Cardiac muscle cell (in vitro differentiated cells and primary cell): Measurements from ENCODE around the gene NR3C1. TPM values are rescaled to one million over a fixed set of nuclear protein-coding genes. Genes with fewer than 3 reads are reported as not detected.

Source experiments
- DNase-seq, 2 donors: peaks; one replicate each; pipeline versions ENCODE4 v3.0.0 to v3.0.0-alpha.2; 2010 to 2017; ENCODE audit warnings: low read depth in 1 of 2, low spot score in 1 of 2
- H3K27ac ChIP-seq: fragments of 200-600 bp; sonication (generic); 2 replicates; pipeline ENCODE4 v1.5.1; 2016
- H3K27me3 ChIP-seq: fragments of 200-600 bp; sonication (generic); 2 replicates; pipeline ENCODE4 v1.6.0; 2016; ENCODE audit warnings: control low read depth
- H3K36me3 ChIP-seq: fragments of 200-600 bp; sonication (generic); 2 replicates; pipeline ENCODE4 v1.5.1; 2016; ENCODE audit warnings: control low read depth
- H3K4me1 ChIP-seq: fragments of 200-600 bp; sonication (generic); 2 replicates; pipeline ENCODE4 v1.8.1; 2017; ENCODE audit warnings: low read depth, mild to moderate bottlenecking, mixed run types
- H3K4me3 ChIP-seq: fragments of 200-600 bp; sonication (generic); 2 replicates; pipeline ENCODE4 v1.5.1; 2016; ENCODE audit warnings: mild to moderate bottlenecking
- H3K9me3 ChIP-seq: fragments of 200-600 bp; sonication (generic); 2 replicates; pipeline ENCODE4 v1.5.1; 2017; ENCODE audit warnings: low read depth, mild to moderate bottlenecking, control low read depth
- polyA plus RNA-seq: library from polyadenylated mRNA; unstranded; fragments of >200 nt; fragmentation: Nextera tagmentation; extraction: Ambion mirVana; gene quantifications from 2 replicates; pipeline ENCODE4 v1.2.1, GENCODE V29; 2016
- total RNA-seq: library from RNA; depleted of rRNA; stranded (reverse); fragments of >200 nt; gene quantifications from 2 replicates; pipeline ENCODE4 v1.2.3, GENCODE V29; 2016
- TF ChIP-seq, protein P1 (sequence below): IDR thresholded peaks from 2 replicates; pipeline ENCODE4 v1.5.1; 2012; ENCODE audit warnings: low read depth, mild to moderate bottlenecking, low read length

NR3C1 gene
- total and polyA plus RNA-seq, 2 experiments from 2014 or later, result 9.4 to 9.7 TPM

DNA sequence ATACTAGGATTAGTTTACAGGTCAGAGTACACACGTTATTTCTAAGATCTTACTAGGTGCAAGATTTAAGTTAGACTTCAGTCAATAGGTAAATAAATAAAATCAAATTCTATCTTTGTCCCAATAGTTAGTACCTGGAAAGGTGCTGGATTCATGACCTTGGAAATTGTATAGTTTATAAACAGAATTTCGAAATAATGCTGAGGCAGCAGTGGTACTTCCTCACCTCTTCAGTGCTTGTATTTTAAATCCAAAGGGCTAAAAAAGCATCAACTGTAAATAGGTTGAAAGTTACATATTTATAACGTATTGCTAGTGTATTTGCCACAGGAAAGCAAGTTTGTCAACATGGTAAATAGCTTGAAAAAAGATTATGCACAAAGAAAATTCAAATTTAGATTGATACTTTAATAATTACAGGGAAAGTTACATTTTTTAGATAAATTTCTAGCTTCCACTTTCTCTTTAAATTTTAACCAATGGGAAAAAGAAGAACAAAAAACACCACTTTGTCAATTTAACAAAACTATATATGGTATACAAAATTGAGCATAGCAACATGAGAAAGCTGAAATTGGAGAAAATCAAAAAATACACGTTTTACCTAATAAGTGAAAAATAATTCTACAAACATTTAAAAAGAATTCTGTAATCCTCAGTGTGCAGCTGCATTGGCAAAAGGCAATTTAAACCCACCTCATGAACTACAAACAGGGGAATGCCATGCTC is 46.5 kb downstream of the NR3C1 start:
- TF ChIP-seq, protein P1, sequence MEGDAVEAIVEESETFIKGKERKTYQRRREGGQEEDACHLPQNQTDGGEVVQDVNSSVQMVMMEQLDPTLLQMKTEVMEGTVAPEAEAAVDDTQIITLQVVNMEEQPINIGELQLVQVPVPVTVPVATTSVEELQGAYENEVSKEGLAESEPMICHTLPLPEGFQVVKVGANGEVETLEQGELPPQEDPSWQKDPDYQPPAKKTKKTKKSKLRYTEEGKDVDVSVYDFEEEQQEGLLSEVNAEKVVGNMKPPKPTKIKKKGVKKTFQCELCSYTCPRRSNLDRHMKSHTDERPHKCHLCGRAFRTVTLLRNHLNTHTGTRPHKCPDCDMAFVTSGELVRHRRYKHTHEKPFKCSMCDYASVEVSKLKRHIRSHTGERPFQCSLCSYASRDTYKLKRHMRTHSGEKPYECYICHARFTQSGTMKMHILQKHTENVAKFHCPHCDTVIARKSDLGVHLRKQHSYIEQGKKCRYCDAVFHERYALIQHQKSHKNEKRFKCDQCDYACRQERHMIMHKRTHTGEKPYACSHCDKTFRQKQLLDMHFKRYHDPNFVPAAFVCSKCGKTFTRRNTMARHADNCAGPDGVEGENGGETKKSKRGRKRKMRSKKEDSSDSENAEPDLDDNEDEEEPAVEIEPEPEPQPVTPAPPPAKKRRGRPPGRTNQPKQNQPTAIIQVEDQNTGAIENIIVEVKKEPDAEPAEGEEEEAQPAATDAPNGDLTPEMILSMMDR, result no peak
- Histone ChIP-seq H3K27ac (no peak overlapping the region), H3K36me3 (no peaks in the 10 kb centered on the region), H3K27me3 (no peaks in the 10 kb centered on the region), H3K4me1 (no peaks in the 10 kb centered on the region), H3K9me3 (no peaks in the 10 kb centered on the region), H3K4me3 (no peak overlapping the region)
- DNase-seq, result no peak

GRCh38 chr5:143355710-143356109 is 47.8 kb downstream of the NR3C1 start:
- no peaks in the 10 kb centered on the region for H3K9me3 ChIP-seq
- no peak overlapping the region for H3K27ac ChIP-seq
- no peaks in the 10 kb centered on the region for H3K27me3 ChIP-seq
- TF ChIP-seq, protein P1, result no peak
- no peaks in the 10 kb centered on the region for H3K36me3 ChIP-seq
- H3K4me1 ChIP-seq, result no peaks in the 10 kb centered on the region
- peak; percentile 9 to 95 for DNase-seq
- H3K4me3 ChIP-seq, result no peak overlapping the region

DNA sequence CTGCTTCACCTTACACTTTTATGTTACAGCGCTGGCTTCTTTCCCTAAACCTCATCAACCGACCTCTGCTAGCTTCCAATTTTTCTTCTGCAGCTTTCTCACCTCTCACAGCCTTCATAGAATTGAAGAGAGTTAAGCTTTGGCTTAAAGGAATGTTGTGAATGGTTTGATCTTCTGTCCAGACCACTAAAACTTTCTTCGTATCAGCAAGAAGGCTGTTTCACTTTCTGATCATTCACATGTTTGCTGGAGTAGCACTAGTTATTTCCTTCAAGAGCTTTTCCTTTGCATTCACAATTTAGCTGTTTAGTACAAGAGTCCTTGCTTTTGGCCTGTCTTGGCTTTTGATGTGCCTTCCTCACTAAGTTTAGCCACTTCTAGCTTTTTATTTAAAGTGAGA is 49.5 kb downstream of the NR3C1 start:
- Histone ChIP-seq H3K36me3 (no peaks in the 10 kb centered on the region), H3K9me3 (no peaks in the 10 kb centered on the region), H3K27ac (no peak overlapping the region), H3K4me1 (no peaks in the 10 kb centered on the region), H3K4me3 (no peak overlapping the region), H3K27me3 (no peaks in the 10 kb centered on the region)
- TF ChIP-seq, protein P1, result no peak
- DNase-seq, result no peak

- Histone ChIP-seq H3K4me3 (no peak overlapping the region), H3K36me3 (no peaks in the 10 kb centered on the region), H3K27ac (no peak overlapping the region), H3K27me3 (no peaks in the 10 kb centered on the region), H3K4me1 (peaks cover 2% of the 10 kb centered on the region), H3K9me3 (no peaks in the 10 kb centered on the region)
- DNase-seq, result no peak
- TF ChIP-seq, protein P1, result no peak
Measured at GRCh38 chr5:143352691-143353090, 50.8 kb downstream of the NR3C1 start.

DNA sequence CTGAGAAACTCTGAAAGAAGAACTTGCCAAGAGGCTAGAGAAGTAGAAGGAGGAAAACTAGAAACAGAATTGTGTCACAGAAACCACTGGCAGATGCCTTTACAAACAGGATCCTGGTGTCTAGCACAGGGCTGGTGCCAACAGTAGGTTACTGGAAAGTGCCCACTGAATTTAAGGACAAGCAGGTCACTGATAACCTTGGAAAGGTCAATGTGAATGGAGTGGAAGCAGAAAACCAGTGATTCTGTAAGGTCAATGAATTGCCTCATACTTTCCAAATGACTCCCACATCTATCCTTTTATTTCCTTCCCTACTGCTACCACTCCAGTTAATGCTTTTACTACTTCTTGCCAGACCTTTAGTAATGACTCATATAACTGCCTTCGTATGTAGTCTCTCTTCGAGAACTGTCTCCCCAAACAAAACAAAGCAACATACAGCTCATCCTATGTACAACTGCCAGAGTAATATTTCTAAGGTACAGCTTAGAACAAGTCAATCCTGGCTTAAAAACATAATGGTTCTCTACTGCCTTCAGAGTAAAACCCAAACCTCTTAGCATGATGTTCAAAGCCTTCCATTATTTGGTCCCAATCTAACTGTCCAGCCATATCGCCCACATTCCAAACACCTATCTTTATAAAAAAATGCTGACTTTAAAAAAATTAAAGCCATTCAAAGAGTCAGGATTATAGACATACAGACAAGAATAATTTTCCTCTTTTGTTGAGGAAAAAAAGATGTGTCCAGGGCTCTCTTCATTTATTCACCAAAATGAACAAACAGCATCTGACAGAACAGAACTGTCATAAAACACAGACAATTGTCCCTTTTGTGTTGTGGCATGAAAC is 52.5 kb downstream of the NR3C1 start:
- Histone ChIP-seq H3K27me3 (no peaks in the 10 kb centered on the region), H3K4me3 (no peak overlapping the region), H3K9me3 (no peaks in the 10 kb centered on the region), H3K27ac (no peak overlapping the region), H3K36me3 (no peaks in the 10 kb centered on the region), H3K4me1 (peaks cover 4% of the 10 kb centered on the region)
- TF ChIP-seq, protein P1, result no peak
- DNase-seq, result peak in 1 of 2 donors; percentile 80
